ENCODE data around the gene LIX1.
"Not testable (repeated sequence)": the region's sequence is repeated elsewhere in the genome, so short reads cannot be mapped to it uniquely, and the experiment has no call there.

LIX1 gene

DNA sequence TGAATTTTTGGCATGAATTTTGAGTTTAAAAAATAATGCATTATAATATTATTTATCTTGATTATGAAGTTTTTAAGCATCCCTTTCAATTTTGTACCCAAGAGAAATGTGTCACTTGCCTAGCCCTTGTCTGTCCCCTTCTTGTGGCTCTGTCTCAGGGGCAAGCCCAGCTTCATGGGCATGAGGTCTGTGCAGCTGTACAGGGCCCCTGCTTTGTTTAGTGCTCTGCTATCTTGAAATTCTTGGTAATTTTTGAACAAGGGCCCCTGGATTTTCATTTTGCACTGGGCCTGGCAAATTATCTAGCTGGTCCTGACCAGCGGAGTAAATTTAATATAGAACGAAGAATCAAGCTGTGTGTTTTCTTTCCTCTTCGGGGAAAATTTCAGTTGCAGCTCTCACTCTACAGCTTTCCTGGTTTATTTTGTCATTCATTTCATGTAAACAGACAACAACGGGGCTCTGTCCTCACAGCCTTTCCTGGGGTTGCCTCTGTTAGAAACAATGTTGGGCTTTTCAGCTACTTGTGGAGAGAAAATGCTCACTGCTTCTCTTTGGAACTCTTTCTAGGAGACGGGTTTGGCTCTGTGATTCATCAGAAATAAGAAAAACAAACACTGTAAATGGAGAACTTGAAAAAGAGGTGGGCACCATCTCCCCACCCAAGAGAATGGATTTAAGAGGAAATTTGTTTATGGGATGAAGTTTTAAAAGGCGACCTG is 41.1 kb downstream of the LIX1 start:
- DNase-seq (ENCODE audit: low read depth): no peak

DNA sequence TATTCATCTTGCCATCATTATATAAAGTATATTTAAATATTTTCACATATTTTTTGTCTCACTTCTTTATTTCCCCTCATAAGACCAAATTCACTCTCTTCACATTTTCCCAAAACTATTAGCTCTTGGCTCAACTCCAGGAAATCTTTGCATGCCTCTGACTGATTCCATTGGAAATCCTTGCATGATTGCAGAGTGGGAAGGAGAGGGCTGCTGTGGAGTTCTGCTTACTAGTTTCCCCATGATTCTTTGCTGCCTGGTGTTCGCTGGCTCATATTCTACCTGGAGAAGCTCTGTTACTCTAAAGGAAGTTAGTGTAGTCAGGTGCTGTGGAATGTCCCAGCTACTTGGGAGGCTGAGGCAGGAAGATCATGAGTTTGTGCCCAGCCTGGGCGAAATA is 41.9 kb downstream of the LIX1 start:
- DNase-seq (ENCODE audit: low read depth): no peak

DNA sequence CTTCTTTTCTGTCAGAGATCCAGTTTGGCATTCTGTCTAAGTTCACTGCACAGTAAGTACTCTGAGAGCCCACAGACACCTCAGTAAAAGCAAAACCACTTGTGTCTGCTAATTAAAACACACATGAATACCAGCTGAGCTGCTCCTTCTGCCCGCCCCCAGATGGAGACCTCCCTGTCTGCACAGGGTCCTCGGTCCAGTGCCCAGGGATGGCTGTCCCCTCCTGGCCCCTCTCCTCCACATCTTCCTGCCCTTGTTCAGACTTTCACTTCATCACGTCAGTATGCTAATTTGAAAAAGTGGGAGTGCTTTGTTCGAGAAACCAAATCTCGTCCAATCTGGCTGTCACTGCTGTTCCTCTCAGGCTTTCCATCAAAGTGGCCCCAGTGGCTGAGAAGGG is 43.5 kb downstream of the LIX1 start:
- DNase-seq (ENCODE audit: low read depth): no peak

DNA sequence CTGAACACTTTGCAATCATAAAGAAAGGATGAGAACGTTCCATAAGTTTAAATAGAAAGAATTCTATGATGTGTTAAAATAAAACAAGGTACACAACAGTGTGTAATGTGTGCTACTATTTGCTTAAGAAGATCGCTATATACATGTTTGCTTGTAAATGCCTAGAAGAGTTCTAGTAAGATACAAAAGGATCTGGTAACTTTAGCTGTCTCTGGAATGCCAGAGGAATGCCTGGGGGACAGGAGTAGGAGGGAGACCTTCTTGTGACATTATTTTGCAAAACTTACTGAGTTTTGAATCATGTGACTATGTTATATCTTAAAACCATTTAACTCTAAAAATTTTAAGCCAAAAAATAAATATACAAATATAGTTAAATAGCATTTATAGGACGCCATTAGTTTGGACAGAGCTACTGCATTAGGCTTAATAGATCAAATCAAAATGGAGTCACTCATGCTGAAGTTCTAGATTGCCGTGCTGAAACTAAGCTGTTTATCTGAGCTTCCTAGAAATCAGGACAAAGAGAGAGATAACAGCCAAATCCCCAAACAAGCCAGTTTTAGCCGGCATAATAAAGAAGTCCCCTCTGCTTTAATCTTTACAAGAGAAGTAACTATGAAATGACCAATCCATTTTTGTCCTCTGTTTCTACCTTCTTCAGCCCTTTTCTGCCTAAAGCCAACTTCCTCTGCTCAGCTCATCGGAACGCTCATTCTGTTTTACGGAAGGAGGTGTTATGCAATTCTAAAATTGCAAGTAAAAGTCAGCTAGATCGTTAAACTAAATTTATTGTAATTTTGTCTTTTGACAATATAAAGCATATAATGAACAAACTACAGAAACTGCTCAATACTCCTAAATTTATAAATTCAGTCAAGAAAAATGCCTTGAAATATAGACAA is 44.8 kb downstream of the LIX1 start:
- DNase-seq (ENCODE audit: low read depth): no peak

DNA sequence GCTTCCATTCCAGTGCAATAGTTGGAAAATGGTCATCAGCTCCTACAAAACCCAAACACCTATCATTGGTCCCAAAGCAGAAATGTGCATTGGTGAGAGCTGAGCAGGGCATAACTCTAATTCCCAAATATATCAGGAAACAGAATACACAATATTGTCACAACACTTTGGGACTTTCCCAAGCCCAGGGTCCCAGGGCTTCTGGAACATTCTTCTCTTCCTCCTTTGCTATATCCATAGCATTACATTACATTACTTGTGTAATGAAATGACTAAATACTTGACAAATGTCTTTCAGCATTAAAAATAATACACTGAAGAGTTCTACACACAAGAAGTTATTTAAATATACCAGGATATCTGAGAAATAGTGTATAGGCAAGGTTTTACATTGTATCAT is 45.6 kb downstream of the LIX1 start:
- DNase-seq (ENCODE audit: low read depth): no peak

DNA sequence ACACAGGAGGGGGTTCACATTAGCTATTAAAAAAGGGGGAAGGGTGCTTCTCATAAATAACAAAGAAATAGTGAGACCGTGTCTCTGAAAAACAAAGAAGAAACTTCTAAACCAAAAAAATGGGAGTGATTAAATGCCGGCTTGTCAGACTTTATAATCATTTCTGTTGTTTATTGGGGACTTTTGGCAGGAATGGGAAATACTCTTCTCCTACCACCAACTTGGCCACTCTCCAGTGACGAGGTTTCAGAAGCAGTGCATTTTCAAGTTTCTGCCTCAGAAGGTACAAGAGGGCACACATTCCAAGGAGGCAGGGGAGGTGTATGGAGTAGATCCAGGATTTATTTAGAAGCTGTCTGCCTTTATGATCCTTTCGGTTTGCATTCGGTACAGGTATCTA is 46.2 kb downstream of the LIX1 start:
- DNase-seq (ENCODE audit: low read depth): no peak

DNA sequence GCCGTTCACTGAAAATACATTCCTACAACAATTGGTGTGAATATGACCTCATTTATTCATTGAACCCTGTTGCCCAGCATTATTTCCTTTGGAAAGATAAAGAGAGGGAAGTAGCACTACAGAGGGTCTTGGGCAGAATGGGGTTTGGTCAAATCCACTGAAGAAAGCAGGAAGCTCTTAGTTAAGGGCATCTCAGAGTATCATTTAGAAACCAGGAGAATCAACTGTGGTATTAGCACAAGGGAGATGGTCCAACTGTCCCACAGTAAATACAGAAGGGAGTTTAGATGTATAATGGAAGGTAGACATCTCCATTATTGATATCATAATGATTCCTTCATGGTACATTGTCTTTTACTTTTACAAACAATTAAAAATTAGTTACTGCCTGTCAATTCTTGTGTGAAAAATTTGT is 47.1 kb downstream of the LIX1 start:
- no peak for DNase-seq (ENCODE audit: low read depth)

DNA sequence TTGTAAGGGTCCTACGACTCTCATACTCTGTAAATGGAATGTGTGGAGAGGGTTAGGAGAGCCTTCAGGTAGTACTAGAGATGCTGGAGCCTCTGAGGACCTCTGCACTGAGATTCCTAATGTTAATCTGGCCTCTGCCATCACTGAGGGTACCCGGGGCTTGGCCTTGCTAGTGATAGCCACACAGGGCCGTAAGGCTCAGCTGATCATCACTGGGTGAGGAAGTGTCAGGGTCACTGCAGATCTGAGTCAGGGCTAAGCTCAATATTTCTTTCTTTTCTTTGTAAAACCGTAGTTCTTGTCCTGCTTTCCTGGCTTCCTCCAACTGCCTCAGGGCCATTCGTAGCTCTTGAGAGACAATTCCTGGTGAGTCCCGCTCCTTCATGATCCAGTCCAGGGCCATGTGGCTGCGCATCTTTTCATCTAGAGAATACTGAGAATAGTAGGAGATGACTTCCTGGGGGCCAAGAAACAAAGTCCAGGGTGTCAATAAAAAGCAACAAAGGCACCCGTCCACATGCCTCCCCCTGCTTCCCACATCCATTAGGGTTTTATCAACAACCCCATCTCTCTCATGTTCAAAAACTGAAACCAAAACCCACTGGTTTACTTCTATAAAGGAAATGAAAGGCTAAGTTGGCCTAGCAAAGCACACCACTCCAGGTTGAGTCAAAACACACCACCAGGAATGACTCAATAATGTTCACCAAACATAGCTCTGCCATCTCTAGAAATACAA is 47.7 kb downstream of the LIX1 start:
- no peak for DNase-seq (ENCODE audit: low read depth)

DNA sequence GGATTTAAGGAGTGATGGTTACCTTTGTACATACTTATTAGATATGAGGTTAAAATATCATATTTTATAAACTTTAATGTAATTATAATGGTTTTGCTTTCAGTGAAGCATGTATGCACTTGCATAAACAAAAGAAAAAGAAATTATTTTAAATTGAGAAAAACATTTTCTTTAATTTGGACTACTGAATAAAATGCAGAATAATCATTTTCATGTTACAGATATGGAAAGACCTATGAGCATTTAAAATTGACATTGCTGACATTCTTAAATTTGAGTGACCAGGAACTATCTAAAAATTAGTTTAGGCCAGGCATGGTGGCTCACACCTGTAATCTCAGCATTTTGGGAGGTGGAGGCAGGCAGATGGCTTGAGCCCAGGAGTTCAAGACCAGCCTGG is 49.2 kb downstream of the LIX1 start:
- DNase-seq (ENCODE audit: low read depth): no peak

DNA sequence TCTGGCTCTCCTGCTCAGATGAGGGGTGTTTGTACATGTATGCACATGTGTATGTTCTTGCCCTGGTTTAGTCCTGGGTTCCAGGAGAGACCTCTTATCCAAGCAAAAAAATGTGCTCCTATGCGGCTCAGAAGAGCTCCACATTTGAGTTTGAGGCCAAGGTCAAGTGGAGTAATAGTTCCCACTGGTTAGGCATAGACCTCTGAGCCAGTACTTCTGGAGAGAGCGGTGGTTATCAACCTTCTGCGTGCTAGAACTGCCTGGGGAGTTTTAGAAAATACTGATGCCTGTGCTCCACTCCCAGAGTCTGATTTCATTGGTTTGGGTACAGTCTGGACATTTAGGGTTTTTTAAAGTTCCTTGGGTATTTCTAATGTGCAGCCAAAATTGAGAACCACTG is 51.5 kb downstream of the LIX1 start:
- no peak for DNase-seq (ENCODE audit: low read depth)

DNA sequence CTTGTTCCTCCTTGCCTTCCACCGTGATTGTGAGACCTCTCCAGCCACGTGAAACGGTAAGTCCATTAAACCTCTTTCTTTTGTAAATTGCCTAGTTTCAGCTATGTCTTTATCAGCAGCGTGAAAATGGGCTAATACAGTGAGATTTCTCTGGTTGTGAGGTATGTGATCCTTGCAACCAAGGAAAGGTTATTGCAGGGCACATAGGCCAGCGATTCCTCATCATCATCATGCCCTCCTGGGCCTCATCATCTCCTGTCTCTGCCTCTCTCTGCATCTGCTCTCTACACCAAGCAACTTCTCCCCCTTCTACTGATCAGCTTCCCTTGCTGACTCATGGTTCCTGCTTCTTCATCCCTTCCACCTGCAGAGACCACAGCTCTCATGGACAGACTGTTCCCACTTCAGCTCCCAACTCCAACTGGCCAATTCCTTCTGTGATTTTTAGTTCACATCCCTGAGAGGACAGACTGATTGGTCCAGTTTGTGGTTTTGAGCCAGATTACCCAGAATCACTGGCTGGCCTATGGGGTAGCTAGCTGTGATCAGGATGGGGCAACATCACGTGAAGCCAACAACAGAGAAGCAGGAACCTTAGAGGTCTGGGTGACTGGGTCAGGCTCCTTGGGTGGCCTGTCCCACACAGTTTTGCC is 53.1 kb downstream of the LIX1 start:
- DNase-seq (ENCODE audit: low read depth): no peak

DNA sequence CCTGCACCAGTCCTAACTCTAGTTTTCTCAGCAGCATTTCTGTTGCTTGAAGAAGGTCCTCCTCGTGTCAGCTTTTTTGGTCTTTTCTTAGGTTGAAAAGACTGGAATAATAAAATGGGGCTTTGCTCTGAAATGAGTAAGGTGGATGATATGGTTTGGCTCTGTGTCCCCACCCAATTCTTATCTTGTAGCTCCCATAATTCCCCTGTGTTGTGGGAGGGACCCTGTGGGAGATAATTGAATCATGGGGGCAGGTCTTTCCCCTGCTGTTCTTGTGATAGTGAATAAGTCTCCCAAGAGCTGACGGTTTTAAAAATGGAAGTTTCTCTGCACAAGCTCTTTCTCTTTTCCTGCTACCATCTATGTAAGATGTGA is 53.6 kb downstream of the LIX1 start:
- no peak for DNase-seq (ENCODE audit: low read depth)

DNA sequence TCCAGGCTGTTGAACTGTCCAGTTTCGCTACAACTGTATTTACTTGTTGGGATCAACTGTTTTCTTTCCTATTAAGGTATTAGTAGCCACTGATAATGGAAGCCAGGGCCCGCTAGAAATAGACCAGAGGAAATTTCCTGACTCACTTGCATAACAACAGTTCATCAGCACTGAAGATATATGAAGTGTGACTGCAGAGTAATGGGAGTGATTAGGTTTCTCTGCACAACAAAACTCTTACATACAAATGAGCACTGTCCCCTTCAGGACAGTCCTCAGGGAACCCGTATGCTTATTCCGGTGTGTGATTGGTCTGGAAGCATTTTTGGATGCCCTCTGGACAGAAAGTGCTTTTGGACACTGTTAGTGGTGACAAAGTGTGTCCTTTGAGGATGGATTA is 55.3 kb downstream of the LIX1 start:
- DNase-seq (ENCODE audit: low read depth): no peak

DNA sequence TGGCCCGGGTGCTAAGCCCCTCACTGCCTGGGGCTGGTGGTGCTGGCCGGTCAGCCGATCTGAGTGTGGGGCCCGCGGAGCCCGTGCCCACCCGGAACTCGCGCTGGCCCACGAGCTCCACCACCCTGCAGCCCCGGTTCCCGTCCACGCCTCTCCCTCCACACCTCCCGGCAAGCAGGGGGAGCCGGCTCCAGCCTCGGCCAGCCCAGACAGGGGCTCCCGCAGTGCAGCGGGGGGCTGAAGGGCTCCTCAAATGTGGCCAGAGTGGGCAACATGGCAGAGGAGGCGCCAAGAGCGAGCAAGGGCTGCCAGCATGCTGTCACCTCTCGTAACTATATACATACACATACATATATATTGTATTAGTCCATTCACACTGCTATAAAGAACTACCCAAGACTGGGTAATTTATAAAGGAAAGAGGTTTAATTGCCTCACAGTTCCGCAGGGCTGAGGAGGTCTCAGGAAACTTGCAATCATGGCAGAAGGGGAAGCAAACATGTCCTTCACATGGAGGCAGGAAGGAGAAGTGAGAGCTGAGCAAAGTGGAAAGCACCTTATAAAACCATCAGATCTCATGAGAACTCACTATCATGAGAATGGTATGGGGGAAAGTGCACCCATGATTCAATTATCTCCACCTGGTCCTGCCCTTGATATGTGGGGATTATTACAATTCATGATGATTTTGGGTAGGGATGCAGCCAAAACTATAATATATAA is 56.8 kb downstream of the LIX1 start:
- no peak for DNase-seq (ENCODE audit: low read depth)

DNA sequence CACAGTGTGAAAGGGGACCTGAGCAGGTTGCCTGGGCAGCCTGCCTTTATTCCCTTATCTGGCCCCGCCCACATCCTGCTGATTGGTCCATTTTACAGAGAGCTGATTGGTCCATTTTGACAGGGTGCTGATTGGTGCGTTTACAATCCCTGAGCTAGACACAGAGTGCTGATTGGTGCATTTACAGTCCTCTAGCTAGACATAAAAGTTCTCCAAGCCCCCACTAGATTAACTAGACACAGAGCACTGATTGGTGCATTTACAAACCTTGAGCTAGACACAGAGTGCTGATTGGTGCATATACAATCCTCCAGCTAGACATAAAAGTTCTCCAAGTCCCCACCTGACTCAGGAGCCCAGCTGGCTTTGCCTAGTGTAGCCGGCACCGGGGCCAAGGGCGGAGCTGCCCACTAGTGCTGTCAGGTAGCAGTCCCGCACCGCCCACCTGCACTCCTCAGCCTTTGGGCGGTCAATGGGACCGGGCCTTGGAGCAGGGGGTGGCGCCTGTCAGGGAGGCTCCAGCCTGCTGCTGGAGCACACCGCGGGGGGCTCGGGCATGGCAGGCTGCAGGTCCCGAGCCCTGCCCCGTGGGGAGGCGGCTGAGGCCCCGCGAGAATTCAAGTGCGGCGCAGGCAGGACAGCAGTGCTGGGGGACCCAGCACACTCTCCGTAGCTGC is 57.5 kb downstream of the LIX1 start:
- DNase-seq (ENCODE audit: low read depth): not testable (repeated sequence)

DNA sequence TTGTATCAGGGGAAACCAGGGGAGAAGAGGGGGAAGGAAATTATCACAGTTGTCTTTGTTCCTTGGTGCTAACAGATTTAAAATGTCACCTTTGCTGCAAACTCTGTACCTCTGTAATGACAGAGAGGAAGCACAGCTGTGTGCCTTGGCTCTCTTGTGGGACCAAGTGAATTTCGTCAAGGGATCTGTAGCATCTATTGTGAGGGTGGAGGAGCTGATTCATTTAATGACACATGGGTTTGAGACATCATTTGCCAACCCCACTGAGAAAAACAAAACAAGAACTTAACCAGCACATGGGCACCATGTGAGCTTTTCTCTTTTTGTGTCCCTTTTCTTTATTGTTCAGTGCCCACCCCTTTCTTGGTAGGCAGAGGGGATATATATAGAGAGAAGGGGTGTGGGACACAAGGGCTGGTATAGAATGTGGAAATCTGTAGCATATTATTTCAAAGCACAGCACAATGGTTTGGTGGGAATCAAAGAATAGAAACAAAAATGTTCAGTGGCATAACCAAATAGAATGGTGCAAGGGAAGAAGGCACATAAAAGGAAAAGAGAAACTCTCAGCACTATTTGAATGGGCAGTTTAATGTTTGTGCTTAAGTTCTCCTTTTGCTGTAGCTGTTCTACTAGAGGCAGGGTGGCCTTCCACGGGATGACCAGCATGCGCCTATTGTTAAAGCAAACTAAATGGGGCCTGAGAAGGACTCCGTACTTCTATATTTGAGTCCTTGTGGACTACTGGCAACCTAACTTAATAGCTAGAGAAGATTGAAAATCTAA is 63.3 kb downstream of the LIX1 start:
- no peak for DNase-seq (ENCODE audit: low read depth)

DNA sequence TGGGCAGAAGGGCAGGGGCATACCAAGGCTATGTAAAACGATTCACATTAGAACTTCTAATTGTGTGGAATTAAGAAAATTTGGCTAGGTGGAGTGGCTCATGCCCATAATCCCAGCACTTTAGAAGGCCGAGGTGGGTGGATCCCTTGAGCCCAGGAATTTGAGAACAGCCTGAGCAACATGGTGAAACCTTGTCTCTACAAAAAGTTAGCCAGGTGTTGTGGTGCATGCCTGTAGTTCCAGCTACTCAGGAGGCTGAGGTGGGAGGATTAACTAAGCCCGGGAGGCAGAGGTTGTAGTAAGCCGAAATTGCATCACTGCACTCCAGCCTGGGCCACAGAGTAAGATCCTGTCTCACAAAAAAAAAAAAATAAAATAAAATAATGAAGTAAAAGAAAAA is 65.2 kb downstream of the LIX1 start:
- no peak for DNase-seq (ENCODE audit: low read depth)

DNA sequence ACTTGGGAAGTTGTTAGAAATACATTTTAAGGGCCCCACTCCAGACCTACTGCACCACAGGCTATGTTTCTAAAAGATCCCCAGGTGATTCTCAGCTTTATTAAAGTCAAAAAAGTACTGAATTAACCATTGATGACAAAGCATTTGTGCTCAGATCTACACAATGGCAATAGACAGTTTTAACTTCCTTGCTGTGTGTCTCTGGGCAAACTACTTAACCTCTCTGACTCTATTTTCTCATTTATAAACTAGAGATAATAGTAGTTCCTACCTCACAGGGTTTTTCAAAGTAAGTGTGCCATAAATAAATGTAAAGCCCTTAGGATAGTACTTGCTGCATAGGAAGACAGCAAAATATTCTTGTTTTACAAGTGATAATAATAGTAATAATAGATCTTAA is 66.3 kb downstream of the LIX1 start:
- DNase-seq (ENCODE audit: low read depth): no peak

DNA sequence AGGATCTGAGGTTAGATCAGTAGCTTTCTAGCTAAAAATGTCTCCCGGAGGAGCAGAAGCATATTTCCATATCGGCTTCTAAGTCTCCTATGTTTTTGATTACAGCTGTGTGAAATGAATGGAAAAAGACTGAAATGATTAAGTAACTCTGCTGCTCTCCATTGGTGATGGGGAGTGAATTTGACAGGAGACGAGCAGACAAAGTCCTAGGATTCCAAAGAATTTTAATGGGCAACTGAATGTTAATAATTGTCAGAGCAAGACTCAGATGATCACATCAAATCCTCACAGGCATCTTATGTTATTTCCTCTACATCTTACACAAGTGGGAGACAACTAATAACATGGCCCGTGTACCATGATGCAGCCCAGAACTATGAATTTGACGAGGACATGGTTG is 66.8 kb downstream of the LIX1 start:
- no peak for DNase-seq (ENCODE audit: low read depth)

DNA sequence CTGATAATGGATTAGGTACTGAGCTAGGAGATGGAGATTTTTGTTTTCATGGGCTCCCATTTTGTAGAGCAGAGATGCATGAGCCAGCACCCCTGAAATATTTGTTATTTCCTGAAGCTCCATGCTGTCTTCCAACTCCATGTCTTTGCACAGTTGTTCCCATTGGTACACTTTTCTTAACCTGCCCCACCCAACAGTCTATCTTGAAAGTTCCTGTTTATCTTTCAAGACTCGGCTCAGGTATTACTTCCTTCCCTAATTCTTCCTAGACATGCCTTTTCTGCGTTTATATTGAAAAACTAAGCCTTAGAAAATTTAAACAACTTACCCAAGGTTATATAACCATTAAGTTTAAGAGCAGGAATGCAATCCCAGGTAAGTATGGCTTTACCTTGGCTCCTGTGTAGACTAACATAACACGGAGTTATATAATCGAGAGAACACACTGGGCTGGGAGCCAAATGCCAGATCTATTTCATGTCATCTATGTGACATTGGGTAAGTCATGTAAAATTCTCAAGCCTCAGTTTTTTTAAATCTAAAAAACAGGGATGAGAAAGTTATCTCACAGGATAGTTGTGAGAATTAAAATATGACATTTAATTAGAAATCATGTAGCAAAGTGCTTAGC is 67.4 kb downstream of the LIX1 start:
- no peak for DNase-seq (ENCODE audit: low read depth)

All from activated gamma-delta T cell treated with anti-CD3 and anti-CD28 coated beads, Interleukin-2, amount 50 U/mL, for 16 hours (primary cell).